PC-9 (cell line): ENCODE measurements around the gene ATRNL1. TPM values are rescaled to one million over a fixed set of nuclear protein-coding genes. Genes with fewer than 3 reads are reported as not detected.

ENCODE experiments used
- BruUV-seq: library from RNA; stranded (reverse); fragments of 400-500 nt; replicated peaks from 2 replicates; lab custom pipeline; 2021; lab: Mats Ljungman, UMichigan
- CTCF ChIA-PET: fragments of 300-600 bp; sonication (Branson Sonifier 250); formaldehyde crosslinking; loops from one replicate; lab custom pipeline; 2022; ENCODE audit warnings: antibody characterized with exemption; lab: Charles Lee
- POLR2A ChIA-PET: fragments of 300-600 bp; sonication (Branson Sonifier 250); formaldehyde crosslinking; loops from one replicate; lab custom pipeline; 2022; ENCODE audit warnings: antibody characterized with exemption; ENCODE audit not compliant: unreplicated experiment; lab: Charles Lee
- DNase-seq, 2 experiments: peaks; one replicate each; pipeline versions ENCODE4 v3.0.0 to v3.0.0-alpha.2; 2015 to 2022; ENCODE audit warnings: mixed read lengths in 1 of 2
- H2AFZ ChIP-seq: fragments of 200-600 bp; sonication (generic); 2 replicates; pipeline ENCODE4 v1.8.1; 2017; ENCODE audit warnings: antibody characterized with exemption
- H3F3A ChIP-seq: fragments of 200-600 bp; sonication (generic); 2 replicates; pipeline ENCODE4 v1.8.1; 2017; ENCODE audit warnings: antibody characterized with exemption, mild to moderate bottlenecking, low read depth; ENCODE audit not compliant: insufficient read depth
- H3K27ac ChIP-seq: fragments of 200-600 bp; sonication (generic); 2 replicates; pipeline ENCODE4 v1.6.1; 2016; ENCODE audit warnings: mixed run types
- H3K27me3 ChIP-seq: fragments of 200-600 bp; sonication (generic); 2 replicates; pipeline ENCODE4 v1.6.1; 2016; ENCODE audit warnings: low read depth, mixed run types; ENCODE audit not compliant: insufficient read depth
- H3K36me3 ChIP-seq: fragments of 200-600 bp; sonication (generic); 2 replicates; pipeline ENCODE4 v1.6.1; 2016; ENCODE audit warnings: low read depth, mixed run types
- H3K4me1 ChIP-seq: fragments of 200-600 bp; sonication (generic); replicated peaks from 2 replicates; pipeline ENCODE4 v1.6.1; 2016; ENCODE audit warnings: mixed run types; ENCODE audit not compliant: insufficient read depth
- H3K4me2 ChIP-seq: fragments of 200-600 bp; sonication (generic); 2 replicates; pipeline ENCODE4 v1.6.1; 2017; ENCODE audit warnings: mixed run types
- H3K4me3 ChIP-seq: fragments of 200-600 bp; sonication (generic); 2 replicates; pipeline ENCODE4 v1.6.1; 2016; ENCODE audit warnings: mixed run types
- H3K79me2 ChIP-seq: fragments of 200-600 bp; sonication (generic); 2 replicates; pipeline ENCODE4 v1.6.1; 2017; ENCODE audit warnings: low read depth, mixed run types
- H3K9me2 ChIP-seq: fragments of 200-600 bp; sonication (generic); 2 replicates; pipeline ENCODE4 v1.8.1; 2017; ENCODE audit warnings: mild to moderate bottlenecking; ENCODE audit not compliant: insufficient read depth
- H3K9me3 ChIP-seq: fragments of 200-600 bp; sonication (generic); 2 replicates; pipeline ENCODE4 v1.8.1; 2016; ENCODE audit warnings: low read depth; ENCODE audit not compliant: insufficient read depth
- H4K20me1 ChIP-seq: fragments of 200-600 bp; sonication (generic); 2 replicates; pipeline ENCODE4 v1.8.1; 2017; ENCODE audit not compliant: insufficient read depth
- CTCF ChIP-seq: fragments of 200-600 bp; sonication (generic); conservative IDR thresholded peaks from 2 replicates; pipeline ENCODE4 v1.6.1; 2017; ENCODE audit warnings: mixed run types, antibody characterized with exemption, mild to moderate bottlenecking, moderate library complexity
- EZH2 ChIP-seq: fragments of 200-600 bp; sonication (generic); IDR thresholded peaks from 2 replicates; pipeline ENCODE4 v1.8.0; 2017; ENCODE audit warnings: antibody characterized with exemption, low read depth
- intact Hi-C: fragments of 100-400 bp; cut with micrococcal nuclease; formaldehyde crosslinking; loops from one replicate; pipeline ENCODE4 v1.10.0; 2022; ENCODE audit not compliant: unreplicated experiment
- total RNA-seq: library from RNA; stranded (reverse); gene quantifications from 2 replicates; pipeline ENCODE4 v1.2.3, GENCODE V29; 2021

Gene ATRNL1
- total RNA-seq, 1 experiment from 2014 or later, result not detected

- H3K27ac ChIP-seq, result no peak overlapping the region
- no peak for TF ChIP-seq CTCF
- no peak for TF ChIP-seq EZH2
- H3K9me3 ChIP-seq, result no peaks in the 10 kb centered on the region
- DNase-seq, result no peak
- H3K36me3 ChIP-seq, result no peaks in the 10 kb centered on the region
- no peaks in the 10 kb centered on the region for H3K9me2 ChIP-seq
- POLR2A ChIA-PET, result no interaction called here
- no peaks in the 10 kb centered on the region for H3K79me2 ChIP-seq
- BruUV-seq, result no TSS peak
- no peaks in the 10 kb centered on the region for H3K4me1 ChIP-seq
- intact Hi-C loops, result no loop called here
- H3K4me3 ChIP-seq, result no peak overlapping the region
- H3F3A ChIP-seq, result no peaks in the 10 kb centered on the region
- H3K4me2 ChIP-seq, result no peak overlapping the region
- H4K20me1 ChIP-seq, result no peaks in the 10 kb centered on the region
- CTCF ChIA-PET, result no interaction called here
- H2AFZ ChIP-seq, result no peak overlapping the region
- no peaks in the 10 kb centered on the region for H3K27me3 ChIP-seq
Measured at GRCh38 chr10:115801992-115802391, 708.8 kb downstream of the ATRNL1 start.

- no peak overlapping the region for H2AFZ ChIP-seq
- H4K20me1 ChIP-seq, result no peaks in the 10 kb centered on the region
- H3K9me2 ChIP-seq, result no peaks in the 10 kb centered on the region
- no peak overlapping the region for H3K4me3 ChIP-seq
- ChIA-PET CTCF (no interaction called here), POLR2A (no interaction called here)
- no peaks in the 10 kb centered on the region for H3K4me1 ChIP-seq
- BruUV-seq, result no TSS peak
- H3K79me2 ChIP-seq, result no peaks in the 10 kb centered on the region
- no peaks in the 10 kb centered on the region for H3K27me3 ChIP-seq
- H3K4me2 ChIP-seq, result no peak overlapping the region
- no peak overlapping the region for H3K27ac ChIP-seq
- intact Hi-C loops, result no loop called here
- no peaks in the 10 kb centered on the region for H3F3A ChIP-seq
- DNase-seq, result no peak
- no peaks in the 10 kb centered on the region for H3K9me3 ChIP-seq
- TF ChIP-seq CTCF (no peak), EZH2 (no peak)
- H3K36me3 ChIP-seq, result no peaks in the 10 kb centered on the region
Measured at GRCh38 chr10:115802911-115803310, 709.7 kb downstream of the ATRNL1 start.

GRCh38 chr10:115814542-115814941 lies 721.4 kb downstream of the ATRNL1 start:
- Histone ChIP-seq H3K36me3 (no peaks in the 10 kb centered on the region), H3K79me2 (no peaks in the 10 kb centered on the region), H3K9me2 (no peaks in the 10 kb centered on the region), H3K4me1 (no peaks in the 10 kb centered on the region), H4K20me1 (no peaks in the 10 kb centered on the region), H3K27ac (no peak overlapping the region), H3K9me3 (no peaks in the 10 kb centered on the region), H3K4me2 (no peak overlapping the region), H3K27me3 (no peaks in the 10 kb centered on the region), H3K4me3 (no peak overlapping the region), H3F3A (no peaks in the 10 kb centered on the region), H2AFZ (no peak overlapping the region)
- TF ChIP-seq CTCF, result no peak
- TF ChIP-seq EZH2, result no peak
- no peak for DNase-seq
- POLR2A ChIA-PET, result no interaction called here
- intact Hi-C loops, result no loop called here
- CTCF ChIA-PET, result no interaction called here
- no TSS peak for BruUV-seq
